Hepatocyte (in vitro differentiated cells): ENCODE results near the gene NRG2. TPM values are rescaled to one million over a fixed set of nuclear protein-coding genes. Genes with fewer than 3 reads are reported as not detected.

Experiments
- DNase-seq: peaks from one replicate; pipeline ENCODE4 v3.0.0-alpha.2; 2016; ENCODE audit warnings: low spot score
- H2AFZ ChIP-seq: fragments of 200-600 bp; sonication (generic); 2 replicates; pipeline ENCODE4 v1.6.0; 2016; ENCODE audit warnings: antibody characterized with exemption, mild to moderate bottlenecking
- H3K27ac ChIP-seq: fragments of 200-600 bp; sonication (generic); 2 replicates; pipeline ENCODE4 v1.5.1; 2016; ENCODE audit warnings: mild to moderate bottlenecking
- H3K27me3 ChIP-seq: fragments of 200-600 bp; sonication (generic); 2 replicates; pipeline ENCODE4 v1.6.1; 2016
- H3K36me3 ChIP-seq: fragments of 200-600 bp; sonication (generic); replicated peaks from 2 replicates; pipeline ENCODE4 v1.5.1; 2016; ENCODE audit warnings: low read depth; ENCODE audit not compliant: insufficient read depth
- H3K4me1 ChIP-seq: fragments of 200-600 bp; sonication (generic); 2 replicates; pipeline ENCODE4 v1.5.1; 2016; ENCODE audit warnings: mild to moderate bottlenecking, moderate library complexity; ENCODE audit not compliant: insufficient read depth
- H3K4me2 ChIP-seq: fragments of 200-600 bp; sonication (generic); 2 replicates; pipeline ENCODE4 v1.6.0; 2016
- H3K4me3 ChIP-seq: fragments of 200-600 bp; sonication (generic); 2 replicates; pipeline ENCODE4 v1.5.1; 2016; ENCODE audit warnings: mild to moderate bottlenecking
- H3K79me2 ChIP-seq: fragments of 200-600 bp; sonication (generic); 2 replicates; pipeline ENCODE4 v1.6.0; 2017; ENCODE audit warnings: mild to moderate bottlenecking
- H3K9me2 ChIP-seq: fragments of 200-600 bp; sonication (generic); replicated peaks from 2 replicates; pipeline ENCODE4 v1.6.0; 2017; ENCODE audit warnings: mild to moderate bottlenecking; ENCODE audit not compliant: insufficient read depth
- H3K9me3 ChIP-seq: fragments of 200-600 bp; sonication (generic); 2 replicates; pipeline ENCODE4 v1.5.1; 2016; ENCODE audit warnings: low read depth, mild to moderate bottlenecking
- H4K20me1 ChIP-seq: fragments of 200-600 bp; sonication (generic); 2 replicates; pipeline ENCODE4 v1.6.0; 2016; ENCODE audit warnings: mild to moderate bottlenecking; ENCODE audit not compliant: insufficient read depth, poor library complexity, severe bottlenecking
- EZH2 ChIP-seq: fragments of 200-600 bp; sonication (generic); IDR thresholded peaks from 2 replicates; pipeline ENCODE4 v1.6.1; 2016; ENCODE audit warnings: antibody characterized with exemption, mild to moderate bottlenecking, borderline replicate concordance
- EZH2phosphoT487 ChIP-seq: fragments of 200-600 bp; sonication (generic); IDR thresholded peaks from one replicate; pipeline ENCODE4 v1.6.1; 2018; ENCODE audit warnings: antibody characterized with exemption, mild to moderate bottlenecking, low read depth, moderate library complexity; ENCODE audit not compliant: unreplicated experiment, severe bottlenecking
- WGBS: methylation state at CpG from one replicate; pipeline ENCODE4 v1.1.6; 2016; ENCODE audit warnings: low lambda C conversion rate; ENCODE audit errors: missing lambda C conversion rate; 5-methylcytosine and 5-hydroxymethylcytosine counted together
- polyA plus RNA-seq: library from polyadenylated mRNA; unstranded; fragments of >200 nt; fragmentation: Nextera tagmentation; extraction: Ambion mirVana; gene quantifications from 2 replicates; pipeline ENCODE4 v1.2.1, GENCODE V29; 2016
- total RNA-seq: library from RNA; depleted of rRNA; stranded (reverse); fragments of >200 nt; gene quantifications from 2 replicates; pipeline ENCODE4 v1.2.3, GENCODE V29; 2014
- TF ChIP-seq, protein P1 (sequence below): fragments of 200-600 bp; sonication (generic); IDR thresholded peaks from 2 replicates; pipeline ENCODE4 v1.5.1; 2016; ENCODE audit warnings: antibody characterized with exemption, mild to moderate bottlenecking; ENCODE audit not compliant: poor library complexity

Gene NRG2
- total and polyA plus RNA-seq, 2 experiments from 2014 or later, result 1.4 to 1.5 TPM

DNA sequence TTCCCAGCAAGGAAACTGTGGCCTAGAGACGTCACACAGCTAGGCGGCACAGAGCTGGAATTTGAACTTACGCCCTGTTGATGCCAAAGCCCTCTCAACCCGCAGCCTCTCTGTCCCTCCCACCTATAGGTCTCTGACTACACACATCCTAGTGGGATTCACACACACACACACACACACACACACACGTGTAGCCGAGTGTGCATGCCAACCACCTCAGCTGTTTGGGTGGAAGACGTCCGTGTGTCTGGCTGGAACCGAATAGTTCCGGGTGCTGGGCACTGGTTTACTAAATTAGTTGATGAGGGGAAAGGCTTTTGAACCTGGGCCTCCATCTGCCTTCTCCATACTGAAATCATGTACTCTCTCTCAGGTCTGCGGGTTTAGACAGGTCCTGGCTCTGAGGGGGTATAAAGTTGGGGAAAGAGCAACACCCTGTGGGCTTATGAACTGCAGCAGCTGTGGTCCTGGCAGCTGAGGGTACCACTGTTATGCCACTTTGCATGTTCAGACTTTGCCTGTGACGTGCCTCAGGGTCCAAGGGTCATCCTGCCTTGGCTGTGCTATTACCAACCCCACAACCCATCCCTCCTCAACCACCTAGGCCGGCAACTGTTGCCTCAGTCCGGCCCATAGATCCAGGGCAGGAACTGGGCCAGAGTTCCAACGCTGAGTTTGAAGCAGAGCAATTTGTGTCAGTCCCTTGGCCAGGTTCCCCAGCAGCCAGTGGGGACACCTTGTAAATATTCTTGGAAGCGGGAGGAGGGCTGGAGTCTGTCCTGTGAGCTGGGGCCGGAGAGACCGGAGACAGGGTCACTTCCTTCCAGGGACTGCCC is 197.0 kb downstream of the NRG2 start:
- Histone ChIP-seq H3K36me3 (no peaks in the 10 kb centered on the region), H3K27me3 (peaks cover 62% of the 10 kb centered on the region), H3K4me2 (no peak overlapping the region), H2AFZ (no peak overlapping the region), H4K20me1 (no peaks in the 10 kb centered on the region), H3K9me3 (no peaks in the 10 kb centered on the region), H3K4me3 (no peak overlapping the region), H3K9me2 (no peaks in the 10 kb centered on the region), H3K4me1 (peaks cover 5% of the 10 kb centered on the region), H3K79me2 (no peaks in the 10 kb centered on the region), H3K27ac (no peak overlapping the region)
- peak; percentile 32 for DNase-seq
- WGBS, result 81% methylated on average over 18 of the region's 18 CpGs
- TF ChIP-seq EZH2 (no peak), EZH2phosphoT487 (no peak)
- TF ChIP-seq, protein P1, sequence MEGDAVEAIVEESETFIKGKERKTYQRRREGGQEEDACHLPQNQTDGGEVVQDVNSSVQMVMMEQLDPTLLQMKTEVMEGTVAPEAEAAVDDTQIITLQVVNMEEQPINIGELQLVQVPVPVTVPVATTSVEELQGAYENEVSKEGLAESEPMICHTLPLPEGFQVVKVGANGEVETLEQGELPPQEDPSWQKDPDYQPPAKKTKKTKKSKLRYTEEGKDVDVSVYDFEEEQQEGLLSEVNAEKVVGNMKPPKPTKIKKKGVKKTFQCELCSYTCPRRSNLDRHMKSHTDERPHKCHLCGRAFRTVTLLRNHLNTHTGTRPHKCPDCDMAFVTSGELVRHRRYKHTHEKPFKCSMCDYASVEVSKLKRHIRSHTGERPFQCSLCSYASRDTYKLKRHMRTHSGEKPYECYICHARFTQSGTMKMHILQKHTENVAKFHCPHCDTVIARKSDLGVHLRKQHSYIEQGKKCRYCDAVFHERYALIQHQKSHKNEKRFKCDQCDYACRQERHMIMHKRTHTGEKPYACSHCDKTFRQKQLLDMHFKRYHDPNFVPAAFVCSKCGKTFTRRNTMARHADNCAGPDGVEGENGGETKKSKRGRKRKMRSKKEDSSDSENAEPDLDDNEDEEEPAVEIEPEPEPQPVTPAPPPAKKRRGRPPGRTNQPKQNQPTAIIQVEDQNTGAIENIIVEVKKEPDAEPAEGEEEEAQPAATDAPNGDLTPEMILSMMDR, result no peak

DNA sequence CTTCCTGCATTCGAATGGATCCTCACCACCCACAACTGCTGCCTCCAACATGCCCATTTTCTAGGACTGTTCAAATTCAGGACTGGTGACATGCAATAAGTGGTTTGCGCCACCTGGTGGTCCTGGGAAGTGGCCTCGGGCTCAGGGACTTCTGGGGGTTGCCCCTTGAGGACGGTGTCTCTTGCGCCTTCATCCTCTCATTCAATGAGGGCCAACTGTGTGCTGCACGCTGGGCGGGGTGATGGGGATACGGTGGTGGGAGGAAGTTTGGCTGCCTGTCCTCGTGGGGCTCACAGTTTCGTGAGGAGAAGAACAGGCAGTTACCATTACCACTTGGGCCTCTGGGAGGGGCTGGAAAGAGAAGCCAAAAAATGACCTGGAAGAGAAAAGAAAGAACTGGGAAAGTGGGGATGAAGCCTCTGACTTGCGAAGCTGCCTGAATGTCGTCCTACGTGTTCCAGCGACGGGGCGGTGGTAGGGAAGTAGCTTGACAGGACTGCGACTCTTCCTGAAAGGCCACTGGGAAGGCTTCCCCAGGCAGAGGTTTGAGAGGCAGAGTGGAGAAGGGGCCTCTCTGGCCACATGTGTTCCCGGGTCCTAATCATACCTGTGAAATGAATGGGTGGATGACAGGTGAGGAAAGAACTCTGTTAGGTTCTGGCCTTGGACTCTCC is 198.5 kb downstream of the NRG2 start:
- H3K27ac ChIP-seq, result no peak overlapping the region
- no peaks in the 10 kb centered on the region for H3K36me3 ChIP-seq
- TF ChIP-seq, protein P1, result peak; percentile 72
- TF ChIP-seq EZH2phosphoT487, result no peak
- H3K79me2 ChIP-seq, result no peaks in the 10 kb centered on the region
- no peak overlapping the region for H2AFZ ChIP-seq
- peaks cover 5% of the 10 kb centered on the region for H3K4me1 ChIP-seq
- H3K4me3 ChIP-seq, result no peak overlapping the region
- 42% methylated on average over 18 of the region's 18 CpGs for WGBS
- H3K4me2 ChIP-seq, result no peak overlapping the region
- H3K9me3 ChIP-seq, result no peaks in the 10 kb centered on the region
- peaks cover 50% of the 10 kb centered on the region for H3K27me3 ChIP-seq
- H4K20me1 ChIP-seq, result no peaks in the 10 kb centered on the region
- DNase-seq, result peak; percentile 79
- no peaks in the 10 kb centered on the region for H3K9me2 ChIP-seq

DNA sequence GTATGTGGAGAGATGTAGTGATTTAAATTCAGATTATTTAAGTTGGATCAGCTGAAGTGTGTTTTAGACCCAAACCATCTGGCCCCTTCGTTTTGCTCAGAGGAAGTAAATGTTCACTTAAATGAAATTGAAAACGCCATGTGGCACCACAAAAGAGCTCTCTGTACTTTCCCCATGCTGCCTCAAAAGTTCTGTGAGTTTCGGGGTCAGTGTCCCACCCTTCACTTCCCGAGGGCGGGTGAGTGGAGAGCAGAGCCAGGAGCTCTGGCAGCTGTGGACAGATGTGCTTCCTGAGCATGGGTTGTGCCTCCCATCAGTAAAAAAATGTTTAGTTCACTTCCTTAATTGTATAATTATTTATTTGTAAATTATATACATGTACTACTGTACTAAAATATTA is 199.1 kb downstream of the NRG2 start:
- peaks cover 44% of the 10 kb centered on the region for H3K27me3 ChIP-seq
- DNase-seq, result no peak
- H3K4me1 ChIP-seq, result peaks cover 5% of the 10 kb centered on the region

More for the DNA sequence above, 199.1 kb downstream of the NRG2 start:
- TF ChIP-seq EZH2phosphoT487 (no peak), EZH2 (no peak)
- TF ChIP-seq, protein P1, result no peak
- H4K20me1 ChIP-seq, result no peaks in the 10 kb centered on the region
- no peak overlapping the region for H3K27ac ChIP-seq
- WGBS, result 73% methylated on average over 5 of the region's 5 CpGs
- no peaks in the 10 kb centered on the region for H3K36me3 ChIP-seq
- H3K4me2 ChIP-seq, result no peak overlapping the region
- H3K4me3 ChIP-seq, result no peak overlapping the region
- no peak overlapping the region for H2AFZ ChIP-seq
- H3K79me2 ChIP-seq, result no peaks in the 10 kb centered on the region
- no peaks in the 10 kb centered on the region for H3K9me2 ChIP-seq
- H3K9me3 ChIP-seq, result no peaks in the 10 kb centered on the region
